Heart right ventricle (tissue), 16 donors: ENCODE data around the gene EGR1. TPM values are rescaled to one million over a fixed set of nuclear protein-coding genes. Genes with fewer than 3 reads are reported as not detected.

Experiments used
- ATAC-seq, 8 donors: fragments of 200-7000 bp; cut with Tn5 transposase; one replicate each; pipeline ENCODE4 v1.9.1; 2020; ENCODE audit warnings: mild to moderate bottlenecking in 8 of 8, moderate library complexity in 8 of 8, moderate number of reproducible peaks in 1 of 8
- DNase-seq, 2 donors: peaks; one replicate each; pipeline ENCODE4 v3.0.0-alpha.2; 2020
- H3K27ac ChIP-seq, 10 donors: fragments of 200-600 bp; sonication (generic) in 2 of 10; one replicate each; pipeline versions ENCODE4 v1.5.0 to v1.8.0; 2020 to 2022; ENCODE audit warnings: mild to moderate bottlenecking in 3 of 10
- H3K27me3 ChIP-seq, 7 donors: fragments of 200-600 bp; one replicate each; pipeline ENCODE4 v1.8.0; 2021 to 2022; ENCODE audit warnings: mild to moderate bottlenecking in 2 of 7
- H3K36me3 ChIP-seq, 9 donors: fragments of 200-600 bp; sonication (generic) in 1 of 9; one replicate each; pipeline versions ENCODE4 v1.5.0 to v1.8.0; 2020 to 2022; ENCODE audit warnings: mild to moderate bottlenecking in 2 of 9
- H3K4me1 ChIP-seq, 9 donors: fragments of 200-600 bp; sonication (generic) in 1 of 9; one replicate each; pipeline versions ENCODE4 v1.5.0 to v1.8.0; 2020 to 2022; ENCODE audit warnings: mild to moderate bottlenecking in 4 of 9
- H3K4me3 ChIP-seq, 10 donors: fragments of 200-600 bp; sonication (generic) in 2 of 10; one replicate each; pipeline versions ENCODE4 v1.5.0 to v1.8.0; 2020 to 2022; ENCODE audit warnings: mild to moderate bottlenecking in 7 of 10, moderate library complexity in 2 of 10
- H3K9me3 ChIP-seq, 11 donors: fragments of 200-600 bp in 10 of 11; sonication (generic) in 2 of 11; one replicate each; pipeline versions ENCODE4 v1.5.0 to v1.8.0; 2013 to 2022; ENCODE audit warnings: mild to moderate bottlenecking in 2 of 11, control low read depth in 1 of 11, moderate library complexity in 1 of 11
- CTCF ChIP-seq, 9 donors: fragments of 200-600 bp; sonication (generic) in 2 of 9; IDR thresholded peaks; one replicate each; pipeline versions ENCODE4 v1.5.0 to v1.8.0; 2021 to 2022; ENCODE audit warnings: antibody characterized with exemption in 9 of 9, mild to moderate bottlenecking in 5 of 9, moderate library complexity in 1 of 9
- WGBS, 2 donors: extraction: QIAGEN DNeasy Blood & Tissue Kit; methylation state at CpG; one replicate each; pipeline ENCODE4 v1.1.7; 2013; ENCODE audit warnings: inconsistent platforms in 1 of 2; 5-methylcytosine and 5-hydroxymethylcytosine counted together
- intact Hi-C, 10 donors: fragments of 100-400 bp; cut with DNase I; formaldehyde crosslinking; loops; one replicate each; pipeline versions ENCODE4 v1.11.1 to v1.14.2; 2022
- polyA plus RNA-seq, 2 donors: library from polyadenylated mRNA; stranded (reverse); fragments of 200-250 nt; gene quantifications; one replicate each; pipeline ENCODE4 v1.2.3, GENCODE V29; 2013
- total RNA-seq, 10 donors: library from RNA; stranded (reverse); fragmentation: NEBNext Ultra II Directional in 3 of 10; extraction: Animal tissue kit (Norgen Biotek cat#: 25700) in 3 of 10; gene quantifications; one replicate each; pipeline versions ENCODE4 v1.2.1 to v1.2.4, GENCODE V29; 2021 to 2023
- donor health status: Arrhythmogenic right ventricular cardiomyopathy.
- donor health status: ischemic (EF 13 %, LVEDD 7.1; RV severe dilation, severe dysfunction).
- donor health status: healthy with polysubstance abuse.
- donor health status: DM: no; HTN: yes; CAD: no.
- donor health status: DM: no; HTN: no; CAD: no.
- donor health status: ischemic (EF 25% LVEDD 6.9; RV normal size, moderate dysfunction).
- donor health status: ischemic (EF 25% LVEDD 5.7; RV mildly dilated, moderate dysfunction).
- donor health status: healthy.
- donor health status: DM: yes; HTN: yes; CAD: no.
- donor health status: Ischemic cardiomyopathy.
- donor health status: ischemic (EF 35%, LVEDD 5.7; RV mildly dilated, moderate dysfunction).
- donor health status: nonischemic (EF 11% LVEDD 7.7; RV severe dilation, severe dysfunction).
- donor health status: DM: yes; HTN: yes; CAD: no.
- donor health status: PGD.
- donor health status: ischemic (EF 29% LVEDD 5.4; RV normal size, mild dysfunction).
- donor health status: nonischemic (EF 23%, LVEDD 6.1; RV moderate dilation, normal function).

Gene EGR1
- total and polyA plus RNA-seq, 12 donors = 5.2 to 164 (median 33.7) TPM

DNA sequence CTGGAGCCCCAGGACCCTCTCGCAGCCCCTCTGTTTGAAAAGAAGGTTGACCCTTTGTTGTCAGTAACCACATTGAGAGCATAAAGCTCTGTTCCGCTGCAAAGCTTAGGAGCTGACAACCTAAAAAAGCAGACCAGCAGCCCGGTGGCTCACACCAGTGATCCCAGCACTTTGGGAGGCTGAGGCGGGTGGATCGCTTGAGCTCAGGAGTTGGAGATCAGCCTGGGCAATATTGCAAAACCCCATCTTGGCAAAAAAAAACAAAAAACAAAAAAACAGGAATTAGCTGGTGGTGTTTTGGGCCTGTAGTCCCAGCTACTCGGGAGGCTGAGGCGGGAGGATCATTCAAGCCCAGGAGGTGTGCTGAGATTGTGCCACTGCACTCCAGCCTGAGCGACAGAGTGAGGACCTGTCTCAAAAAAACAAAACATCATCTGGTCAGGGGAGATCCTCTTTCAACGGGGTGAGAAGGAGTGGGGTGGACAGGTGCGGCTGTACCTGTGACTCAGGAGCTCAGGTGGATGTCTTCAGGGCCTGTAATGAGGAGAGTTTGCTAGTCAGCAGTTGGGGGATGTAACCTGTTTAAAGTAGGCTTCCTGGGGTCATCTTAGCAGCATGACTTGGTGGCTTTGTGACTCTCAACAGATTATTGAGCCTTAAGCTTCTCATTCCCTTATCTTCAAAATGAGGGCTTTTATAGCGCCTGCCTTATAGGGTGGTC lies 27.1 kb upstream of the EGR1 start:
- WGBS, 2 donors = 79 to 81% methylated on average over 11 of the region's 11 CpGs
- Histone ChIP-seq H3K4me1 (peaks cover 0 to 43% (median 23%) of the 10 kb centered on the region in 9 donors), H3K36me3 (peaks cover 0 to 41% (median 29%) of the 10 kb centered on the region in 9 donors), H3K27ac (peak overlapping the region in 4 of 10 donors; percentile 7 to 67 (median 24)), H3K4me3 (peak overlapping the region in 9 of 10 donors; percentile 39 to 62 (median 52)), H3K9me3 (no peaks in the 10 kb centered on the region), H3K27me3 (peaks cover 0 to 6% (median 0%) of the 10 kb centered on the region in 7 donors)
- no peak for TF ChIP-seq CTCF (IDR thresholded peaks at IDR 0.05)
- no peak for DNase-seq
- intact Hi-C loops = no loop called here
- no peak for ATAC-seq

- 0 to 1% methylated on average over 49 to 65 of the region's 65 CpGs for WGBS, 2 donors
Measured at GRCh38 chr5:138438724-138439476, 26.4 kb upstream of the EGR1 start, which contains the start of gene REEP2. TSS of gene REEP2 (plus strand) at chr5:138439057. CDS start at chr5:138439209, 152 bp downstream.

DNA sequence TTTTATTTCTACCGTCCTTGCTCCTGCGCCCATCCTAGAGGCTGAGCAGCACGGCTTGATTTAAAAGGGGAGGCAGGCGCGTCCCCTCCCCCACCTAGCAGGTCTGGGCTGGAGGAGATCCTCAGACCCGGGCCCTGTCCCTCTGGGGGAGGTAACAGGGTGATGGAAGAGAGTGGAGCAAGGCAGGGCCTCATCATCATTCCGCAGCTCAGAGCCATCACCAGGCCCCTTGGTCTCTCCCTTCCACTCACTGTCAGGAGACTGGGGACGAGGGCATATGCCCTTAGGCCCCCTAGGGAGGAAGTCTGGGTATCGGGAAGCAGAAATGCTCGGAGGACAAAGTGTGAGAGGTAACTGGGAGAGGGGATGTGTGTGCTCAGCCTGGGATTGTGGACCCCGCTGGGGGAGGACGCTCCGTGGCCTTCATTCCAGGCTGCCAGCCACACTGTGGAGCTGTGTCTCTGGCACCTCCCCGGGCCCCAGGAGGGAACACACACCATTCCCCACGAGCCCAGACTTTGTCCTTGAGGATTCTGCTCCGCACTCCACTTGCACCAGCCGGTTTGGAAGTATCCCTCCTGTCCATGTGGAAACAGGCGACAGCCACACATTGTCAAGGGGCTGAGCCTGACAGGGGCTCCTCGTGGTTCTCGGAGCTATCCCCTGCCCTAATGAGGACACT lies 25.7 kb upstream of the EGR1 start:
- Histone ChIP-seq H3K27ac (peak overlapping the region in 3 of 10 donors; percentile 18 to 61 (median 34)), H3K9me3 (no peaks in the 10 kb centered on the region), H3K4me1 (peaks cover 0 to 43% (median 23%) of the 10 kb centered on the region in 9 donors), H3K36me3 (peaks cover 0 to 30% (median 15%) of the 10 kb centered on the region in 9 donors), H3K27me3 (peaks cover 0 to 6% (median 0%) of the 10 kb centered on the region in 7 donors), H3K4me3 (peak overlapping the region; percentile 29 to 62 (median 52))
- TF ChIP-seq CTCF (IDR thresholded peaks at IDR 0.05) = no peak
- ATAC-seq = peak in 7 of 8 donors; percentile 14 to 44 (median 32)
- no peak for DNase-seq
- 26 to 34% methylated on average over 20 of the region's 20 CpGs for WGBS, 2 donors
- intact Hi-C loops = no loop called here

More at GRCh38 chr5:138438724-138439476, 26.4 kb upstream of the EGR1 start, which contains the start of gene REEP2:
- Histone ChIP-seq H3K27me3 (peaks cover 0 to 6% (median 0%) of the 10 kb centered on the region in 7 donors), H3K9me3 (no peaks in the 10 kb centered on the region), H3K4me1 (peaks cover 0 to 43% (median 23%) of the 10 kb centered on the region in 9 donors), H3K36me3 (peaks cover 0 to 34% (median 21%) of the 10 kb centered on the region in 9 donors), H3K27ac (peak within 1 kb of the TSS in 4 of 10 donors; percentile 18 to 67 (median 32)), H3K4me3 (peak within 1 kb of the TSS; percentile 29 to 62 (median 52))
- peak in 2 of 9 donors; percentile 7 to 9 for TF ChIP-seq CTCF (IDR thresholded peaks at IDR 0.05)
- DNase-seq (peak in 1 of 2 donors; percentile 41), ATAC-seq (peak; percentile 42 to 72 (median 57))
- intact Hi-C loops = no loop called here
